Muscle of arm (tissue), 12 donors: ENCODE measurements around the gene NKX2-1. TPM values are rescaled to one million over a fixed set of nuclear protein-coding genes. Genes with fewer than 3 reads are reported as not detected.

Experiments used
- DNase-seq: peaks from one replicate; pipeline ENCODE4 v3.0.0-alpha.2; 2013
- polyA plus RNA-seq, 12 donors: library from polyadenylated mRNA; unstranded; fragments of 120-200 nt; gene quantifications; one replicate each; pipeline ENCODE4 v1.2.1, GENCODE V29; 2013; ENCODE audit not compliant: insufficient read length in 12 of 12

NKX2-1 gene
- polyA plus RNA-seq, 12 donors: 0.08 TPM; not detected in 11

GRCh38 chr14:36518031-36518585 is 1.9 kb downstream of the NKX2-1 start:
- no peak for DNase-seq

- no peak for DNase-seq
Measured at GRCh38 chr14:36517242-36518030, 2.6 kb downstream of the NKX2-1 start.

GRCh38 chr14:36516719-36517241 is 3.3 kb downstream of the NKX2-1 start:
- no peak for DNase-seq

- DNase-seq: no peak
Measured at GRCh38 chr14:36515896-36516718, 3.9 kb downstream of the NKX2-1 start.

GRCh38 chr14:36515105-36515593 is 4.9 kb downstream of the NKX2-1 start:
- DNase-seq: no peak

- no peak for DNase-seq
Measured at GRCh38 chr14:36514278-36515104, 5.5 kb downstream of the NKX2-1 start.

- no peak for DNase-seq
Measured at GRCh38 chr14:36513451-36514277, 6.4 kb downstream of the NKX2-1 start.

- DNase-seq: no peak
Measured at GRCh38 chr14:36513012-36513420, 7.0 kb downstream of the NKX2-1 start.

- DNase-seq: no peak
Measured at GRCh38 chr14:36512585-36513003, 7.4 kb downstream of the NKX2-1 start.

- no peak for DNase-seq
Measured at GRCh38 chr14:36511981-36512584, 7.9 kb downstream of the NKX2-1 start.

- no peak for DNase-seq
Measured at GRCh38 chr14:36510874-36511273, 9.2 kb downstream of the NKX2-1 start.

GRCh38 chr14:36510078-36510799 is 9.8 kb downstream of the NKX2-1 start:
- DNase-seq: no peak

- no peak for DNase-seq
Measured at GRCh38 chr14:36509069-36509917, 10.7 kb downstream of the NKX2-1 start.

GRCh38 chr14:36508418-36509068 is 11.5 kb downstream of the NKX2-1 start:
- no peak for DNase-seq

GRCh38 chr14:36507847-36508417 is 12.1 kb downstream of the NKX2-1 start:
- no peak for DNase-seq

GRCh38 chr14:36506732-36507614 is 13.1 kb downstream of the NKX2-1 start:
- no peak for DNase-seq
